GM19455 (cell line): Measurements from ENCODE around the gene CRYBA2.

ENCODE experiments used
- ATAC-seq: cut with Tn5 transposase; IDR thresholded peaks from one replicate; pipeline ENCODE4 v1.9.1; 2021; ENCODE audit not compliant: unreplicated experiment

The CRYBA2 gene

GRCh38 chr2:218958276-218958675 is 34.9 kb downstream of the CRYBA2 start:
- ATAC-seq, result no peak

- ATAC-seq, result no peak
These were observed 35.6 kb downstream of the CRYBA2 start for GRCh38 chr2:218957671-218958070.

DNA sequence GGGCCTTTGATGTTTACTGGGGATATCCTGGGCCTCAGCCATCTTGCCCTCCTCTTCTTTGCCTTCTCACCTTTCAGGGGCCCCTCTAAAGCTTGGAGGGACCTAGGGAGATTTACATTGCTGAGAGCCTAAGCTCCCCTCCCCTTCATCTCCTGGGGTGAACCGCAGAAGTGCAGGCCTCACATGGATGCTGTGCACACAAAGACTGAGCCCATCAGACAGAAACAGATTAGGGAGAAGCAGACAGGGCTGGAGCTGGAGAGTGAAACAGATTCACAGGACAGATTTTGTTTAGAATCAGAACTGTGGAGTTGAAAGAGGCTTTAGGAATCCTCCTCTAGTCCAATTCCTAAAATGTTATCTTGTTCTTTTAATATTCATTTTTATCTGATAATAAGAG is 37.2 kb downstream of the CRYBA2 start:
- no peak for ATAC-seq

DNA sequence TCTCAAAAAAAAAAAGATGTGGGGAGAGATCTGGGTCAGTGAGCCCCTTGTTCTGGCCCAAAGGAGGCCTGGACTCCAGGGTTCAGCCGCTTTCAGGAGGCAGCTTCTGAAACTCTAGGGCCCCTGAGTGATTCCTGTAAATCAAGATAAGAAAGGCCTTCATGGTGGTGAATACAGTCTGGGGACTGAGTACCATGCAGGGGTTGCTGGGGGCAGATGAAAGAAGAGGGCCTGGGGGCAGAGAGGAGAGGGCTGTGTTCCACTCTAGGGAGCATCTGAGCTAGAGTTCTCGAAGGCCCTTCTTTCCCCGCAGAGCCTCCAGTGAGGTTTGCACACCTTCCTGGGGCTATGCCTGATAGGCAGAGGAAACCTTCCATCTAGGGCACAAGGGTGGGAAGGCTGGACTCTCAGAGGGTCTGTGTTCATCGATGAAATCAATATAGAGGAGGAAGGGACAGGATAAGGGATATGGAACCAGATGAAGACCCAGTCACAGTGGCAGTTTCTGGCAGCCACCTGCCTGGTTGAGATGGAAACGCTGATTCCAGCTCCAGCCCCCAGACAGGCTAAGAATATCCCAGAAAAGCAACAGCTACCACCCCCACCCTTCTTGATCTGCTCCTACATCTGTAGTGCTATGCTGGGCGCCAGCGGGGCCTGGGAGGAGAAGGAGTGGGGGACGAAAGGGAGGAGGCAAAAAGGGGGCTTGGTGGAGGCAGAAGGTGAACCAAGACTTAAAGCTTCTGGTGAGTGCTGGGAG is 38.5 kb downstream of the CRYBA2 start:
- no peak for ATAC-seq

- ATAC-seq, result no peak
These were observed 39.8 kb downstream of the CRYBA2 start for GRCh38 chr2:218953366-218953954.

GRCh38 chr2:218952160-218952559 is 41.1 kb downstream of the CRYBA2 start:
- ATAC-seq, result no peak

GRCh38 chr2:218946621-218947020 is 46.6 kb downstream of the CRYBA2 start:
- ATAC-seq, result no peak

- ATAC-seq, result no peak
These were observed 48.3 kb downstream of the CRYBA2 start for GRCh38 chr2:218944759-218945404.
